Measurements from ENCODE around the gene AURKAIP1. TPM values are rescaled to one million over a fixed set of nuclear protein-coding genes. Genes with fewer than 3 reads are reported as not detected.

Gene AURKAIP1
- total and polyA plus RNA-seq, 9 donors = 6.0 to 94.0 (median 73.2) TPM

DNA sequence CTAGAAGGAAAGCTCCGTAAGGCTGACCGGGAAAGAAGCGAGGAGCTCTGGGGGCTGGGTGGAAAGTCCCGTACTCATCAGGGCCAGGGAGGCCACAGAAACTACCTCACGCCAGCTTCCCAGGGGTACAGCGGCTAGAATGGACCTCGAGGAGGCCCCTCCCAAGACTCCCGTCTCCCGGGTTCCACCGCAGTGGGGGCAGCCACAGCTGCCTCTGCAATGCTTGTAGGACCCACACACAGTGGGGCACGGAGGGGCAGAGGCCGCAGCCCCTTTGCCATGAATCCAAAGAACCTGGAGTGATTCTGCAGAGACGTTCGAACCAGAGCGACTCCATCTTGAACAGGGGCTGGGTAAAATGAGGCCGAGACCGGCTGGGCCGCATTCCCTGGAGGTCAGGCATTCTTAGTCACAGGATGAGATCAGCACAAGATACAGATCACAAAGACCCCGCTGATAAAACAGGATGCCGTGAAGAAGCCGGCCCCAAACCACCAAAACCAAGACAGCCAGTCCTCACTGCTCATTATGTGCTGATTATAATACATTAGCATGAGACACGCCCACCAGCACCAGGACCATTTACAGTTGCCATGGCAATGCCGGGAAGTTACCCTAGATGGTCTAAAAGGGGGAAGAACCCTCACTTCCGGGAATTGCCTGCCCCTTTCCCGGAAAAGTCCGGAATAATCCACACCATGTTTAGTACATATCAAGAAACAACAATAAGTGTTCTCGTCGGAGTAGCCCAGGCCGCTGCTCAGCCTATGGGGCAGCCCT is 47.6 kb upstream of the AURKAIP1 start:
- no peaks in the 10 kb centered on the region for H3K27me3 ChIP-seq
- peak in 2 of 5 donors; percentile 22 to 35 for DNase-seq
- H3K36me3 ChIP-seq = no peaks in the 10 kb centered on the region
- no peak overlapping the region for H3K27ac ChIP-seq
- intact Hi-C loops (cut with DNase I) = no loop called here
- peaks cover 9% of the 10 kb centered on the region for H3K4me1 ChIP-seq (ENCODE audit: insufficient read depth)
- TF ChIP-seq EP300 (IDR thresholded peaks at IDR 0.05) (no peak), POLR2A (IDR thresholded peaks at IDR 0.05) (no peak)
- TF ChIP-seq, protein P1, sequence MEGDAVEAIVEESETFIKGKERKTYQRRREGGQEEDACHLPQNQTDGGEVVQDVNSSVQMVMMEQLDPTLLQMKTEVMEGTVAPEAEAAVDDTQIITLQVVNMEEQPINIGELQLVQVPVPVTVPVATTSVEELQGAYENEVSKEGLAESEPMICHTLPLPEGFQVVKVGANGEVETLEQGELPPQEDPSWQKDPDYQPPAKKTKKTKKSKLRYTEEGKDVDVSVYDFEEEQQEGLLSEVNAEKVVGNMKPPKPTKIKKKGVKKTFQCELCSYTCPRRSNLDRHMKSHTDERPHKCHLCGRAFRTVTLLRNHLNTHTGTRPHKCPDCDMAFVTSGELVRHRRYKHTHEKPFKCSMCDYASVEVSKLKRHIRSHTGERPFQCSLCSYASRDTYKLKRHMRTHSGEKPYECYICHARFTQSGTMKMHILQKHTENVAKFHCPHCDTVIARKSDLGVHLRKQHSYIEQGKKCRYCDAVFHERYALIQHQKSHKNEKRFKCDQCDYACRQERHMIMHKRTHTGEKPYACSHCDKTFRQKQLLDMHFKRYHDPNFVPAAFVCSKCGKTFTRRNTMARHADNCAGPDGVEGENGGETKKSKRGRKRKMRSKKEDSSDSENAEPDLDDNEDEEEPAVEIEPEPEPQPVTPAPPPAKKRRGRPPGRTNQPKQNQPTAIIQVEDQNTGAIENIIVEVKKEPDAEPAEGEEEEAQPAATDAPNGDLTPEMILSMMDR (IDR thresholded peaks at IDR 0.05) = no peak
- 59 to 69% (median 59%) methylated on average over 29 of the region's 29 CpGs for WGBS, 3 donors
- no peaks in the 10 kb centered on the region for H3K9me3 ChIP-seq
- H3K4me3 ChIP-seq = no peak overlapping the region

DNA sequence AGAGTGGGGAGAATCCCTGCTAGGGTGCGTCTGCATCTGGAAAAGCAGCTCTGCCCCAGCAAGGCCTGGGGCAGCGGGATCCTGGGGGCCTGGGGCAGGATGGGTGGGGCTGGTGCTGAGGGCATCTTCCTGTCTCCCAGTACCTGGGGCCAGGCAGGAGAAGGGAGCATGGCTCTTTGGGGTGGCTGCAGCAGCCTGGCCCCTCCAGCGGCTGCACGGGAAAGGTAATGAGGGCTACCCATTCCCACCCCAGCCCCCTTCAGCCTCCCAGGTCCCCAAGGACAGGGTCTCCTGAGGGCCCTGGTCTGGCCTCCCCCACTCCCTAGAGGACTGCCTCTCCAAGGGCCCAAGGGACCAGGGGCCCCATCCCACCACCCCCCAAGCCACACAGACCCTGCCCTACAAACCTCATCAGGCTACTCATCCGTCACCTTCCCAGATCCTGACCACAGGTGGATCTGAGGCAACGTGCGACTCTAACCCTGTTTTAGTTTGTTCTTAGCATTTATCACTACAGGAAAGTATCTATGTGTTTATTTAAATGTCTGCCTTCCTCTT is 47.0 kb upstream of the AURKAIP1 start:
- no peak overlapping the region for H3K4me3 ChIP-seq
- H3K9me3 ChIP-seq = no peaks in the 10 kb centered on the region
- no peak for TF ChIP-seq EP300 (IDR thresholded peaks at IDR 0.05)
- no peak for TF ChIP-seq POLR2A (IDR thresholded peaks at IDR 0.05)
- TF ChIP-seq, protein P1 (IDR thresholded peaks at IDR 0.05) = no peak
- no peak for DNase-seq
- no peaks in the 10 kb centered on the region for H3K36me3 ChIP-seq
- H3K27me3 ChIP-seq = no peaks in the 10 kb centered on the region
- 78 to 81% (median 81%) methylated on average over 7 of the region's 7 CpGs for WGBS, 3 donors
- H3K4me1 ChIP-seq (ENCODE audit: insufficient read depth) = peaks cover 9% of the 10 kb centered on the region
- intact Hi-C loops (cut with DNase I) = no loop called here
- no peak overlapping the region for H3K27ac ChIP-seq

DNA sequence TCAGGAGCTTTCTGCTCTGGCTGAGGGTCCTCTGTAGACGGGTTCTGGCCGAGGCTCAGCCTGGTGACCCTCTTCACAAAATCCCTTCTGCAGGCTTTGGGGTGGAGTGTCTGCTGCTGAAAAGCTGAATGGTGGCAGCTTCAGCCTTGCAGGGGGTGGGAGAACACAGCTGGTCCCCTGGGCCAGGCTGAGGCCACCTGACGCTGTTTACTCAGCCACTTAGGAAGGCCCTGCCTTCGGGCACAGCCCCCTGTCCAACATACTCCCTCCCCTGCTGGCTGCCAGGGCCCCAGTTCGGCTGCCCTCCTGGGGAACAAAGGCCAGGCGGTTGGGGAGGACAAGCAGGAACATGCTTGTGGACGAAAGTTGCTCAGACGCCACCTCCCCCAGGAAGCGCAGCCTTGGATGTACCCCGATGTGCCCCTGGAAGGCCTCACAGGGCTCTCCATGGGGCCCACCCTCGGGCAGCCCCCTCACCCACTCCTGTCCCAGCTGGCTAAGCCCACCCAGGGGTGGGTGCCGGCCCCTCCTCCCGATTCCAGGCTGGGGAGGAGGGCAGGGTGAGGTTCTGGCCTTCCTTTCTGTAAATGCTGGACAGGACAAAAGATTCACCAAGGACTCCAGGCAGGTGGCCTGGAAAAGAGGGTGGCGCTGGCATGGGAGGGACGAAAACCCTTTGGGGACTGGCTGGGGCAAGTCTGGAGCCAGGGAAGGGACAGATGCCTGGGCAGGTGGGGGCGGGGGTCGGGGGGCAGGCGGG is 46.3 kb upstream of the AURKAIP1 start, which contains the start of gene ANKRD65:
Gene ANKRD65, minus strand, starts transcription at position 130 of the 760 bp plus-strand sequence. CDS start 271 bp downstream, outside the sequence.
- WGBS, 3 donors = 77 to 83% (median 78%) methylated on average over 17 to 18 of the region's 18 CpGs
- peaks cover 9% of the 10 kb centered on the region for H3K4me1 ChIP-seq (ENCODE audit: insufficient read depth)
- intact Hi-C loops (cut with DNase I) = no loop called here
- peak within 1 kb of the TSS; percentile 33 for H3K4me3 ChIP-seq
- TF ChIP-seq POLR2A (IDR thresholded peaks at IDR 0.05) (no peak), EP300 (IDR thresholded peaks at IDR 0.05) (no peak)
- TF ChIP-seq, protein P1 (IDR thresholded peaks at IDR 0.05) = no peak
- H3K27me3 ChIP-seq = no peaks in the 10 kb centered on the region
- peak within 1 kb of the TSS in 1 of 2 donors; percentile 38 for H3K27ac ChIP-seq
- DNase-seq = peak in 1 of 5 donors; percentile 36
- H3K36me3 ChIP-seq = no peaks in the 10 kb centered on the region
- H3K9me3 ChIP-seq = no peaks in the 10 kb centered on the region

DNA sequence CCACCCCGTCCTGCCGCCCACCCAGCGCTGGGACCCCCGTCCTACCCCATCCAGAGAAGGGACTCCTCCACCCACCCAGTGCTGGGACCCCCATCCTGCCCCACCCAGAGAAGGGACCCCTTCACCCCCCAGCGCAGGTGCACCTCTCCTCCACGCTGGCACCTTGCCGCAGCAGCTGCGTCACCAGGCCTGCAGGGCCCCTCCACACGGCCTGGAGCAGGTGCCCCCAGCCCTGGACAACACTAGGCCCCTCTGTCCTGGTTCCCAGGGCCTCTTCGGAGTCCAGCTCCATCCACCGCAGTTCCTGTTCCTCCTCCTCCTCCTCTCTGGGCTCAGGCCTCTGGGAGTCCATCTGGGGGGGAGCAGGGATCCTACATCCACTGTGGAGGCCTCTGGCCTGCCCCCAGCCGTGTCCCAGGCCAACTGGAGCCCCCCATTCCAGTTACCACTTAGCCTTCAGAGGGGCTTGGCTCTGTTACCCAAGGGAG is 45.7 kb upstream of the AURKAIP1 start:
- peaks cover 9% of the 10 kb centered on the region for H3K4me1 ChIP-seq (ENCODE audit: insufficient read depth)
- intact Hi-C loops (cut with DNase I) = no loop called here
- DNase-seq = peak in 2 of 5 donors; percentile 43 to 49
- no peaks in the 10 kb centered on the region for H3K36me3 ChIP-seq
- no peaks in the 10 kb centered on the region for H3K27me3 ChIP-seq
- H3K4me3 ChIP-seq = peak overlapping the region; percentile 33
- H3K27ac ChIP-seq = peak overlapping the region in 1 of 2 donors; percentile 38
- TF ChIP-seq EP300 (IDR thresholded peaks at IDR 0.05) (no peak), POLR2A (IDR thresholded peaks at IDR 0.05) (no peak)
- TF ChIP-seq, protein P1 (IDR thresholded peaks at IDR 0.05) = no peak
- WGBS, 3 donors = 32 to 54% (median 46%) methylated on average over 12 of the region's 12 CpGs
- H3K9me3 ChIP-seq = no peaks in the 10 kb centered on the region

All from ovary (tissue), 9 donors.